Measurements from ENCODE around the gene CYBA. TPM values are rescaled to one million over a fixed set of nuclear protein-coding genes. Genes with fewer than 3 reads are reported as not detected.

Gene CYBA
- total and polyA plus RNA-seq, 9 of the 15 experiments (the other 6 are each of a cell fraction or from before 2014, with no cell fraction given) = 0.34 to 683 (median 93.0) TPM

- TF ChIP-seq MNT (conservative IDR thresholded peaks at IDR 0.05) (peak; percentile 40 to 65; a peak in 3 of 4 replicates), EHMT2 (IDR thresholded peaks at IDR 0.05) (no peak), ZZZ3 (IDR thresholded peaks at IDR 0.05) (no peak), POLR2AphosphoS5 (IDR thresholded peaks at IDR 0.05; ENCODE audit: control insufficient read depth, insufficient read depth, low read depth, low read length) (peak; percentile 45), TAF7 (tag; IDR thresholded peaks at IDR 0.05) (no peak), ZNF274 (IDR thresholded peaks at IDR 0.05; ENCODE audit: borderline replicate concordance, low read depth, low read length) (no peak), HDAC1 (IDR thresholded peaks at IDR 0.05) (peak in 1 of 2 experiments; percentile 16; a peak in 2 of 4 replicates), ATF1 (CRISPR knock-in tag; IDR thresholded peaks at IDR 0.05) (no peak), ATF1 (tag; IDR thresholded peaks at IDR 0.05) (peak; percentile 84), GTF2A2 (tag; IDR thresholded peaks at IDR 0.05) (no peak), ZC3H4 (CRISPR knock-in tag; IDR thresholded peaks at IDR 0.05; ENCODE audit: borderline replicate concordance) (no peak), HDAC2 (IDR thresholded peaks at IDR 0.05) (peak; percentile 42; the same call in 1 of the 2 replicates), HNRNPLL (IDR thresholded peaks at IDR 0.05; ENCODE audit: low read depth, low read length, poor library complexity, severe bottlenecking) (no peak), NCOR1 (IDR thresholded peaks at IDR 0.05) (peak; percentile 53), THRAP3 (IDR thresholded peaks at IDR 0.05; ENCODE audit: borderline replicate concordance) (no peak), ARID4B (CRISPR knock-in tag; IDR thresholded peaks at IDR 0.05) (no peak), BRD9 (IDR thresholded peaks at IDR 0.05; ENCODE audit: low read depth, partially characterized antibody) (no peak), ZNF583 (CRISPR knock-in tag; IDR thresholded peaks at IDR 0.05) (0 out of 2 replicates have a peak, but pooled peaks have one; percentile 38), SNRNP70 (optimal IDR thresholded peaks at IDR 0.05; ENCODE audit: low read depth, low read length) (no peak), CBX1 (IDR thresholded peaks at IDR 0.05; ENCODE audit: low read depth) (no peak), POLR2H (tag; IDR thresholded peaks at IDR 0.05; ENCODE audit: low read depth) (no peak), MBD2 (IDR thresholded peaks at IDR 0.05; ENCODE audit: borderline replicate concordance, low read depth) (peak; percentile 35; the same call in 1 of the 2 replicates), ZNF76 (CRISPR knock-in tag; IDR thresholded peaks at IDR 0.05; ENCODE audit: borderline replicate concordance) (peak; percentile 64; the same call in 1 of the 2 replicates)
These were observed 579 bp upstream of the CYBA start (continued) for GRCh38 chr16:88651276-88651988.
